H1 (cell line): Measurements from ENCODE around the gene IGFBP6. TPM values are rescaled to one million over a fixed set of nuclear protein-coding genes. Genes with fewer than 3 reads are reported as not detected.

Source experiments
- CTCF ChIA-PET: fragments of 300-600 bp; sonication (Branson Sonifier 250); formaldehyde crosslinking; loops from one replicate; lab custom pipeline; 2021; ENCODE audit not compliant: partially characterized antibody; lab: Charles Lee
- POLR2A ChIA-PET: fragments of 300-600 bp; sonication (Branson Sonifier 250); formaldehyde crosslinking; loops from one replicate; lab custom pipeline; 2021; ENCODE audit warnings: inconsistent platforms; ENCODE audit not compliant: partially characterized antibody; lab: Charles Lee
- DNase-seq, 2 experiments: peaks; one replicate each; pipeline versions ENCODE4 v3.0.0 to v3.0.0-alpha.2; 2010 to 2022; ENCODE audit warnings: low spot score in 2 of 2, low read depth in 1 of 2, mixed read lengths in 1 of 2
- FAIRE-seq: peaks from 2 replicates; lab custom pipeline; 2011; peaks lifted over from hg19 to GRCh38; lab: Jason Lieb, UNC
- H2AFZ ChIP-seq: 2 replicates; pipeline ENCODE4 v1.8.1; 2012; ENCODE audit warnings: low read length, inconsistent platforms
- H2AK5ac ChIP-seq: 2 replicates; pipeline ENCODE4 v1.6.1; 2013; ENCODE audit warnings: low read depth, low read length
- H2BK120ac ChIP-seq: replicated peaks from 2 replicates; pipeline ENCODE3; 2013; ENCODE audit warnings: low read depth, low read length, inconsistent platforms
- H2BK12ac ChIP-seq: 2 replicates; pipeline ENCODE4 v1.6.1; 2013; ENCODE audit warnings: low read depth, low read length
- H2BK15ac ChIP-seq: 2 replicates; pipeline ENCODE4 v1.6.1; 2013; ENCODE audit warnings: low read length
- H2BK20ac ChIP-seq: 2 replicates; pipeline ENCODE4 v1.6.1; 2013; ENCODE audit warnings: low read length
- H2BK5ac ChIP-seq: 2 replicates; pipeline ENCODE4 v1.6.1; 2013; ENCODE audit warnings: low read depth, low read length
- H3K14ac ChIP-seq: 2 replicates; pipeline ENCODE4 v1.6.1; 2013; ENCODE audit warnings: inconsistent platforms; ENCODE audit not compliant: insufficient read length
- H3K18ac ChIP-seq: 2 replicates; pipeline ENCODE4 v1.6.1; 2013; ENCODE audit warnings: low read length; ENCODE audit errors: extremely low read depth
- H3K23ac ChIP-seq: 2 replicates; pipeline ENCODE4 v1.6.1; 2013; ENCODE audit warnings: inconsistent platforms; ENCODE audit not compliant: insufficient read length
- H3K23me2 ChIP-seq: 2 replicates; pipeline ENCODE4 v1.6.1; 2013; ENCODE audit warnings: low read depth, low read length
- H3K27ac ChIP-seq: 2 replicates; pipeline ENCODE4 v1.6.1; 2011; ENCODE audit warnings: low read depth, low read length, inconsistent platforms
- H3K27me3 ChIP-seq, 4 experiments: replicated peaks in 1 of 4; 1 replicate in 1 of 4; 2 replicates in 3 of 4; pipeline versions ENCODE4 v1.6.1 to v1.8.1; 2011 to 2013; ENCODE audit warnings: low read length in 3 of 4, mild to moderate bottlenecking in 3 of 4, inconsistent platforms in 2 of 4, mixed read lengths in 2 of 4, moderate library complexity in 1 of 4; ENCODE audit not compliant: control insufficient read depth in 3 of 4, insufficient read depth in 3 of 4; ENCODE audit errors: extremely low read depth in 1 of 4
- H3K36me3 ChIP-seq, 4 experiments: 2 replicates each; pipeline versions ENCODE4 v1.6.1 to v1.8.1; 2011 to 2013; ENCODE audit warnings: mild to moderate bottlenecking in 4 of 4, low read length in 3 of 4, moderate library complexity in 2 of 4, control low read depth in 1 of 4, inconsistent platforms in 1 of 4; ENCODE audit not compliant: insufficient read depth in 4 of 4, control insufficient read depth in 2 of 4
- H3K4ac ChIP-seq: replicated peaks from 2 replicates; pipeline ENCODE3; 2013; ENCODE audit warnings: low read length, low read depth, mixed read lengths, inconsistent platforms; ENCODE audit not compliant: insufficient read length
- H3K4me1 ChIP-seq, 4 experiments: replicated peaks in 1 of 4; 1 replicate in 1 of 4; 2 replicates in 3 of 4; pipeline versions ENCODE4 v1.6.1 to v1.8.1; 2011 to 2013; ENCODE audit warnings: low read length in 3 of 4, inconsistent platforms in 2 of 4, mixed read lengths in 1 of 4; ENCODE audit not compliant: insufficient read depth in 4 of 4, control insufficient read depth in 3 of 4
- H3K4me2 ChIP-seq, 2 experiments: 2 replicates each; pipeline versions ENCODE4 v1.6.1 to v1.8.1; 2011 to 2013; ENCODE audit warnings: low read depth in 2 of 2, low read length in 2 of 2, control low read depth in 1 of 2, inconsistent platforms in 1 of 2, mild to moderate bottlenecking in 1 of 2; ENCODE audit not compliant: insufficient read depth in 1 of 2
- H3K4me3 ChIP-seq, 4 experiments: fragments of 200-600, 300-600 bp in 1 of 4; sonication (generic), shearing (Covaris generic), sonication (Bioruptor Twin) in 1 of 4; 2 replicates each; pipeline versions ENCODE4 v1.5.1 to v1.8.1; 2011 to 2016; ENCODE audit warnings: low read length in 4 of 4, low read depth in 3 of 4, control low read depth in 2 of 4, inconsistent platforms in 2 of 4, mild to moderate bottlenecking in 2 of 4, mixed read lengths in 1 of 4, moderate library complexity in 1 of 4; ENCODE audit not compliant: insufficient read depth in 2 of 4; ENCODE audit errors: extremely low read depth in 1 of 4
- H3K56ac ChIP-seq: replicated peaks from 2 replicates; pipeline ENCODE3; 2013; ENCODE audit warnings: low read depth, mild to moderate bottlenecking, mixed read lengths, low read length, inconsistent platforms; ENCODE audit not compliant: insufficient read length
- H3K79me1 ChIP-seq: 2 replicates; pipeline ENCODE4 v1.6.1; 2013; ENCODE audit warnings: low read depth, low read length, control low read depth
- H3K79me2 ChIP-seq, 2 experiments: 2 replicates each; pipeline versions ENCODE4 v1.6.1 to v1.8.1; 2012 to 2013; ENCODE audit warnings: low read length in 2 of 2, mild to moderate bottlenecking in 2 of 2, inconsistent platforms in 1 of 2; ENCODE audit not compliant: insufficient read depth in 2 of 2, control insufficient read depth in 1 of 2
- H3K9ac ChIP-seq, 4 experiments: replicated peaks in 1 of 4; 1 replicate in 1 of 4; 2 replicates in 3 of 4; pipeline versions ENCODE4 v1.6.1 to v1.8.1; 2011 to 2013; ENCODE audit warnings: low read depth in 3 of 4, low read length in 3 of 4, control low read depth in 2 of 4, mild to moderate bottlenecking in 2 of 4, moderate library complexity in 2 of 4, inconsistent platforms in 1 of 4; ENCODE audit errors: extremely low read depth in 1 of 4
- H3K9me3 ChIP-seq, 2 experiments: 2 replicates each; pipeline versions ENCODE4 v1.6.1 to v1.8.1; 2012 to 2013; ENCODE audit warnings: mild to moderate bottlenecking in 2 of 2, moderate library complexity in 2 of 2, control low read depth in 1 of 2, inconsistent platforms in 1 of 2, low read depth in 1 of 2, low read length in 1 of 2, mixed read lengths in 1 of 2; ENCODE audit not compliant: insufficient read depth in 2 of 2
- H4K20me1 ChIP-seq, 2 experiments: replicated peaks in 1 of 2; 2 replicates each; pipeline versions ENCODE3 to v1.8.1; 2011 to 2013; ENCODE audit warnings: inconsistent platforms in 2 of 2, low read length in 2 of 2, mild to moderate bottlenecking in 1 of 2; ENCODE audit not compliant: insufficient read depth in 2 of 2, control insufficient read depth in 1 of 2
- H4K5ac ChIP-seq: 2 replicates; pipeline ENCODE4 v1.6.1; 2013; ENCODE audit warnings: low read length, low read depth, mixed read lengths, inconsistent platforms; ENCODE audit not compliant: insufficient read length
- H4K8ac ChIP-seq: 2 replicates; pipeline ENCODE4 v1.8.0; 2013; ENCODE audit warnings: mild to moderate bottlenecking, moderate library complexity, low read length, inconsistent platforms; ENCODE audit not compliant: insufficient read depth; ENCODE audit errors: extremely low read depth
- H4K91ac ChIP-seq: replicated peaks from 2 replicates; pipeline ENCODE3; 2013; ENCODE audit warnings: low read length, mixed read lengths, inconsistent platforms; ENCODE audit not compliant: insufficient read length
- ATF3 ChIP-seq: IDR thresholded peaks from 2 replicates; pipeline ENCODE4 v1.6.1; 2011; ENCODE audit warnings: low read depth, mild to moderate bottlenecking, low read length; ENCODE audit not compliant: insufficient read depth
- BRCA1 ChIP-seq: IDR thresholded peaks from 2 replicates; pipeline ENCODE4 v1.6.1; 2012; ENCODE audit warnings: low read depth, low read length, improper control_type of control experiment
- CREB1 ChIP-seq: IDR thresholded peaks from 2 replicates; pipeline ENCODE4 v1.6.1; 2012; ENCODE audit warnings: inconsistent platforms
- E2F6 ChIP-seq: IDR thresholded peaks from 2 replicates; pipeline ENCODE4 v1.6.1; 2012; ENCODE audit warnings: inconsistent platforms
- GABPA ChIP-seq: IDR thresholded peaks from 2 replicates; pipeline ENCODE4 v1.6.1; 2011; ENCODE audit warnings: mild to moderate bottlenecking, low read length, moderate library complexity, borderline replicate concordance; ENCODE audit not compliant: insufficient read depth
- HDAC6 ChIP-seq: IDR thresholded peaks from one replicate; pipeline ENCODE4 v1.7.1; 2012; ENCODE audit warnings: low read depth, mild to moderate bottlenecking, inconsistent platforms, low read length, moderate library complexity
- KDM1A ChIP-seq: fragments of 200-600, 300-600 bp; sonication (generic); IDR thresholded peaks from 2 replicates; pipeline ENCODE4 v1.7.1; 2016; ENCODE audit warnings: mild to moderate bottlenecking, low read length, borderline replicate concordance
- KDM5A ChIP-seq: fragments of 200-600 bp; IDR thresholded peaks from 2 replicates; pipeline ENCODE4 v1.7.1; 2012; ENCODE audit warnings: mild to moderate bottlenecking, low read length, inconsistent platforms, mixed read lengths
- NANOG ChIP-seq: IDR thresholded peaks from 2 replicates; pipeline ENCODE4 v1.6.1; 2011; ENCODE audit warnings: low read length, low read depth, mild to moderate bottlenecking, inconsistent platforms; ENCODE audit not compliant: insufficient read depth, poor library complexity, severe bottlenecking
- SIN3A ChIP-seq, 2 experiments: IDR thresholded peaks in 1 of 2; conservative IDR thresholded peaks in 1 of 2; 2 replicates each; pipeline ENCODE4 v1.6.1; 2011 to 2012; ENCODE audit warnings: low read length in 2 of 2, improper control_type of control experiment in 1 of 2, low read depth in 1 of 2, mild to moderate bottlenecking in 1 of 2
- WGBS, 2 experiments: shearing (Covaris generic) in 1 of 2; methylation state at CpG; one replicate each; pipeline versions ENCODE4 v1.1.6 to v1.1.7; 2013 to 2015; ENCODE audit warnings: low lambda C conversion rate in 2 of 2, mixed read lengths in 2 of 2, inconsistent platforms in 1 of 2, low coverage in 1 of 2, missing lambda C conversion rate in 1 of 2; ENCODE audit not compliant: insufficient replicate concordance in 2 of 2, insufficient coverage in 1 of 2, insufficient read length in 1 of 2; ENCODE audit errors: extremely low coverage in 1 of 2, missing lambda C conversion rate in 1 of 2; 5-methylcytosine and 5-hydroxymethylcytosine counted together
- polyA plus RNA-seq, 7 experiments: library from polyadenylated mRNA; depleted of rRNA in 3 of 7; stranded (reverse) in 5 of 7; unstranded in 2 of 7; fragments of >200 nt in 5 of 7; fragments of 200-250 nt in 2 of 7; gene quantifications; 1 replicate in 5 of 7; 2 replicates in 1 of 7; 4 replicates in 1 of 7; pipeline versions ENCODE4 v1.2.1 to v1.2.3, GENCODE V29; 2011 to 2013; ENCODE audit warnings: missing spikeins in 2 of 7, mixed read lengths in 2 of 7
- total RNA-seq: library from RNA; stranded (reverse); fragmentation: NEBNext Ultra II Directional; extraction: Animal tissue kit (Norgen Biotek cat#: 25700); gene quantifications from 2 replicates; pipeline ENCODE4 v1.2.1, GENCODE V29; 2021

IGFBP6 gene
- total and polyA plus RNA-seq, 2 of the 8 experiments (the other 6 are each of a cell fraction or from before 2014, with no cell fraction given), result 13.7 to 14.7 TPM

GRCh38 chr12:53077030-53077429 is 20.4 kb upstream of the IGFBP6 start:
- H3K18ac ChIP-seq, result no peak overlapping the region
- H2BK5ac ChIP-seq, result no peak overlapping the region
- no peaks in the 10 kb centered on the region for H3K9me3 ChIP-seq
- no peak overlapping the region for H2BK12ac ChIP-seq
- no peak overlapping the region for H2BK15ac ChIP-seq
- no peak overlapping the region for H3K27ac ChIP-seq
- POLR2A ChIA-PET, result interaction anchor here (0.6 to 2.7 kb wide), 5 partner anchors 11 to 63 kb away, joined by 3 to 7 read pairs (median 4); partner anchors contain the start of gene SOAT2
- H3K4me1 ChIP-seq, result peaks cover 0 to 12% (median 3%) of the 10 kb centered on the region in 4 experiments; a peak in 5 of 7 replicates
- no peak overlapping the region for H2BK120ac ChIP-seq
- no peak overlapping the region for H4K5ac ChIP-seq
- FAIRE-seq (no peak), DNase-seq (no peak)
- H3K9ac ChIP-seq, result no peak overlapping the region
- H4K20me1 ChIP-seq, result peaks cover 0 to 2% of the 10 kb centered on the region in 2 experiments
- H3K4me2 ChIP-seq, result no peak overlapping the region
- no peak overlapping the region for H3K23ac ChIP-seq
- TF ChIP-seq NANOG (no peak), HDAC6 (no peak), SIN3A (conservative IDR thresholded peaks at IDR 0.05 in 1 of 2, IDR thresholded peaks at IDR 0.05 in 1 of 2; ENCODE audit: low read depth in 1 of 2, low read length in 2 of 2) (no peak), GABPA (no peak), BRCA1 (no peak), ATF3 (no peak), CREB1 (no peak), KDM5A (no peak), KDM1A (no peak), E2F6 (no peak)
- H3K79me1 ChIP-seq, result no peaks in the 10 kb centered on the region
- no peak overlapping the region for H3K14ac ChIP-seq
- H2AFZ ChIP-seq, result no peak overlapping the region
- no peak overlapping the region for H4K8ac ChIP-seq
- H4K91ac ChIP-seq, result no peak overlapping the region
- peaks cover 10% of the 10 kb centered on the region; the same call in 1 of the 2 replicates for H3K23me2 ChIP-seq
- CTCF ChIA-PET, result interaction anchor here (0.6 to 22.4 kb wide), 5 partner anchors 11 to 272 kb away, joined by 3 to 531 read pairs (median 3); partner anchors contain the start of genes IGFBP6 and SOAT2
- no peaks in the 10 kb centered on the region for H3K79me2 ChIP-seq
- H3K4ac ChIP-seq, result no peak overlapping the region
- H3K27me3 ChIP-seq, result peaks cover 0 to 6% (median 4%) of the 10 kb centered on the region in 4 experiments; a peak in 4 of 7 replicates
- H3K56ac ChIP-seq, result no peak overlapping the region
- peaks cover 0 to 4% (median 2%) of the 10 kb centered on the region in 4 experiments; a peak in 2 of 8 replicates for H3K36me3 ChIP-seq
- H2BK20ac ChIP-seq, result no peak overlapping the region
- WGBS, 2 experiments, result 89% methylated on average over 8 of the region's 8 CpGs; no CpG with 5 or more reads in 1 of the 2 experiments
- H3K4me3 ChIP-seq, result no peak overlapping the region
- H2AK5ac ChIP-seq, result no peak overlapping the region
